Stomach (tissue), 9 donors: ENCODE results near the gene SNCA. TPM values are rescaled to one million over a fixed set of nuclear protein-coding genes. Genes with fewer than 3 reads are reported as not detected.
A peak's percentile ranks its signal among the peaks of the same experiment; 100 is the strongest.

Experiments
- DNase-seq, 2 donors: peaks; one replicate each; pipeline versions ENCODE4 v3.0.0 to v3.0.0-alpha.2; 2013 to 2019
- H3K27ac ChIP-seq, 5 donors: fragments of 200-600 bp in 4 of 5; sonication (generic) in 4 of 5; one replicate each; pipeline ENCODE4 v1.5.1; 2013 to 2019; ENCODE audit warnings: mild to moderate bottlenecking in 1 of 5, moderate library complexity in 1 of 5
- H3K27me3 ChIP-seq, 3 donors: fragments of 200-600 bp; sonication (generic); one replicate each; pipeline ENCODE4 v1.5.1; 2017 to 2019; ENCODE audit warnings: mixed run types in 1 of 3
- H3K36me3 ChIP-seq, 4 donors: fragments of 200-600 bp; sonication (generic); 1 replicate in 3 of 4; 2 replicates in 1 of 4; pipeline ENCODE4 v1.5.1; 2016 to 2019
- H3K4me1 ChIP-seq, 4 donors: fragments of 200-600 bp; sonication (generic); one replicate each; pipeline ENCODE4 v1.5.1; 2016 to 2019
- H3K4me3 ChIP-seq, 4 donors: fragments of 200-600 bp; sonication (generic) in 3 of 4; one replicate each; pipeline ENCODE4 v1.5.1; 2016 to 2019; ENCODE audit warnings: mild to moderate bottlenecking in 1 of 4
- H3K9me3 ChIP-seq, 4 donors: fragments of 200-600 bp; sonication (generic); one replicate each; pipeline ENCODE4 v1.5.1; 2016 to 2019
- EP300 ChIP-seq: sonication (generic); formaldehyde crosslinking; IDR thresholded peaks from one replicate; pipeline ENCODE4 v1.6.1; 2017; ENCODE audit warnings: antibody characterized with exemption
- POLR2A ChIP-seq, 4 donors: fragments of 450-650 bp; IDR thresholded peaks; one replicate each; pipeline ENCODE4 v1.6.1; 2016; ENCODE audit warnings: antibody characterized with exemption in 4 of 4, control low read depth in 2 of 4, mild to moderate bottlenecking in 1 of 4, moderate library complexity in 1 of 4
- POLR2AphosphoS5 ChIP-seq, 3 donors: sonication (generic); formaldehyde crosslinking; IDR thresholded peaks; one replicate each; pipeline ENCODE4 v1.6.1; 2016; ENCODE audit warnings: antibody characterized with exemption in 3 of 3
- WGBS, 5 donors: extraction: QIAGEN DNeasy Blood & Tissue Kit in 3 of 5; methylation state at CpG; one replicate each; pipeline versions ENCODE4 v1.1.5 to v1.1.7; 2013 to 2018; 5-methylcytosine and 5-hydroxymethylcytosine counted together
- intact Hi-C: fragments of 100-400 bp; cut with DNase I; formaldehyde crosslinking; loops from one replicate; pipeline ENCODE4 v1.15.1; 2023; ENCODE audit warnings: low total_unique reads
- polyA plus RNA-seq, 3 donors: library from polyadenylated mRNA; stranded (reverse); fragments of 200-250 nt; gene quantifications; one replicate each; pipeline ENCODE4 v1.2.3, GENCODE V29; 2013
- total RNA-seq, 5 donors: library from RNA; depleted of rRNA; stranded (reverse); fragments of >200 nt; gene quantifications; one replicate each; pipeline versions ENCODE4 v1.1.0 to v1.2.3, GENCODE V29; 2014 to 2016
- TF ChIP-seq, protein P1 (sequence below), 7 experiments: fragments of 450-650 bp in 4 of 7; fragments of 200-600 bp in 3 of 7; sonication (generic) in 3 of 7; IDR thresholded peaks; one replicate each; pipeline ENCODE4 v1.5.1; 2016 to 2019; ENCODE audit warnings: antibody characterized with exemption in 7 of 7, control low read depth in 2 of 7, mild to moderate bottlenecking in 1 of 7
- donor health status: healthy with polysubstance abuse.
- donor health status: Bipolar disorder and iron deficiency.
- donor health status: healthy.

Gene SNCA
- total and polyA plus RNA-seq, 8 donors: 0.58 to 152 (median 5.8) TPM; not detected in 2

- Histone ChIP-seq H3K4me3 (no peak overlapping the region), H3K9me3 (no peaks in the 10 kb centered on the region), H3K4me1 (no peaks in the 10 kb centered on the region), H3K27me3 (no peaks in the 10 kb centered on the region), H3K27ac (no peak overlapping the region), H3K36me3 (no peaks in the 10 kb centered on the region)
- intact Hi-C loops: no loop called here
- no peak for TF ChIP-seq POLR2AphosphoS5 (IDR thresholded peaks at IDR 0.05)
- TF ChIP-seq, protein P1, sequence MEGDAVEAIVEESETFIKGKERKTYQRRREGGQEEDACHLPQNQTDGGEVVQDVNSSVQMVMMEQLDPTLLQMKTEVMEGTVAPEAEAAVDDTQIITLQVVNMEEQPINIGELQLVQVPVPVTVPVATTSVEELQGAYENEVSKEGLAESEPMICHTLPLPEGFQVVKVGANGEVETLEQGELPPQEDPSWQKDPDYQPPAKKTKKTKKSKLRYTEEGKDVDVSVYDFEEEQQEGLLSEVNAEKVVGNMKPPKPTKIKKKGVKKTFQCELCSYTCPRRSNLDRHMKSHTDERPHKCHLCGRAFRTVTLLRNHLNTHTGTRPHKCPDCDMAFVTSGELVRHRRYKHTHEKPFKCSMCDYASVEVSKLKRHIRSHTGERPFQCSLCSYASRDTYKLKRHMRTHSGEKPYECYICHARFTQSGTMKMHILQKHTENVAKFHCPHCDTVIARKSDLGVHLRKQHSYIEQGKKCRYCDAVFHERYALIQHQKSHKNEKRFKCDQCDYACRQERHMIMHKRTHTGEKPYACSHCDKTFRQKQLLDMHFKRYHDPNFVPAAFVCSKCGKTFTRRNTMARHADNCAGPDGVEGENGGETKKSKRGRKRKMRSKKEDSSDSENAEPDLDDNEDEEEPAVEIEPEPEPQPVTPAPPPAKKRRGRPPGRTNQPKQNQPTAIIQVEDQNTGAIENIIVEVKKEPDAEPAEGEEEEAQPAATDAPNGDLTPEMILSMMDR (IDR thresholded peaks at IDR 0.05): no peak
- no peak for TF ChIP-seq EP300
- TF ChIP-seq POLR2A (IDR thresholded peaks at IDR 0.05): no peak
- DNase-seq: peak in 1 of 2 donors; percentile 15
Observed at GRCh38 chr4:89797117-89797516, 39.8 kb downstream of the SNCA start.

GRCh38 chr4:89788206-89789072 is 48.5 kb downstream of the SNCA start:
- WGBS, 5 donors: 47 to 78% (median 64%) methylated on average over 2 of the region's 2 CpGs
- no peak overlapping the region for H3K27ac ChIP-seq
- H3K4me1 ChIP-seq: no peaks in the 10 kb centered on the region
- no peaks in the 10 kb centered on the region for H3K27me3 ChIP-seq
- no peaks in the 10 kb centered on the region for H3K36me3 ChIP-seq
- peak in 1 of 2 donors; percentile 37 for DNase-seq
- no peak overlapping the region for H3K4me3 ChIP-seq
- TF ChIP-seq POLR2AphosphoS5 (IDR thresholded peaks at IDR 0.05) (no peak), POLR2A (IDR thresholded peaks at IDR 0.05) (no peak), EP300 (no peak)
- TF ChIP-seq, protein P1 (IDR thresholded peaks at IDR 0.05): no peak
- intact Hi-C loops: no loop called here
- H3K9me3 ChIP-seq: no peaks in the 10 kb centered on the region

GRCh38 chr4:89784686-89785231 is 52.2 kb downstream of the SNCA start:
- H3K27ac ChIP-seq: no peak overlapping the region
- intact Hi-C loops: no loop called here
- H3K36me3 ChIP-seq: no peaks in the 10 kb centered on the region
- TF ChIP-seq EP300 (no peak), POLR2A (IDR thresholded peaks at IDR 0.05) (no peak), POLR2AphosphoS5 (IDR thresholded peaks at IDR 0.05) (no peak)
- TF ChIP-seq, protein P1 (IDR thresholded peaks at IDR 0.05): no peak
- WGBS, 5 donors: 86 to 94% (median 91%) methylated on average over 2 of the region's 2 CpGs
- no peak overlapping the region for H3K4me3 ChIP-seq
- no peaks in the 10 kb centered on the region for H3K27me3 ChIP-seq
- H3K9me3 ChIP-seq: no peaks in the 10 kb centered on the region
- no peaks in the 10 kb centered on the region for H3K4me1 ChIP-seq
- no peak for DNase-seq

- no peaks in the 10 kb centered on the region for H3K36me3 ChIP-seq
- no peaks in the 10 kb centered on the region for H3K27me3 ChIP-seq
- intact Hi-C loops: no loop called here
- no peak for TF ChIP-seq POLR2AphosphoS5 (IDR thresholded peaks at IDR 0.05)
- TF ChIP-seq, protein P1 (IDR thresholded peaks at IDR 0.05): no peak
- no peak overlapping the region for H3K27ac ChIP-seq
- no peak overlapping the region for H3K4me3 ChIP-seq
- WGBS, 5 donors: 73 to 86% (median 77%) methylated on average over 2 of the region's 2 CpGs
- peaks cover 0 to 13% (median 0%) of the 10 kb centered on the region in 4 donors for H3K9me3 ChIP-seq
- H3K4me1 ChIP-seq: no peaks in the 10 kb centered on the region
- DNase-seq: no peak
Observed at GRCh38 chr4:89781321-89781720, 55.6 kb downstream of the SNCA start.
